ENCODE results near the gene ARHGEF11.

ARHGEF11 gene

DNA sequence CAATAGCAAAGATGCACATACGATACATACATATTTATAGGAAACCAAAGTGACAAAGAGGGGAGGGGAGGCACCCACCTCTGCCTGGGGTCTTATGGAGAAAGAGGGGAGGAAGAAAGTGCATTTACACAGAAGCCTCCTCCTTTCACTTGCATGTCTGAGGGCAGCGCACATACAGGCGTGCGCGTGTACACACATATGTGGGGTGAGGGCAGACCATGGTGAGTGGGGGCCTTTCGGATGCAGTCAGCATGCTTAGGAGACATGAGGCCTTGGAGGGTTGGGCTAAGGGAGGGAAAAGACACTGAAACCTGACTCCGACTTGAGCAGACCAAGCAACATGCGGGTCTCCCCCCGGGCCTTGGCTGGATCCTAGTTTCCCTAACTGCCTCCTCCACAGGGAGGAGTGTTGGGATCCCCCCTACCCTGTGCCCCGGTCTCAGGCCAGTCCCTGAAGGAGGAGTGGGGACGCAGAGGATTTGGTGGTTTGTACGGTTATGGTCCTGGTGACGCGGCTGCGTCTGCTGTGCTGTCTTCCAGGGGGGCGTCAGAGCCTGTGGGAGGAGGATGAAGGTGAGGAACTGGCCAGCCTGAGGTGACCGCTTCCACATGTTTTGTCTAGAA lies 109.9 kb downstream of the ARHGEF11 start:
- TF ChIP-seq ZFX (IDR thresholded peaks at IDR 0.05) (no peak), CTCF (conservative IDR thresholded peaks at IDR 0.05) (no peak)

DNA sequence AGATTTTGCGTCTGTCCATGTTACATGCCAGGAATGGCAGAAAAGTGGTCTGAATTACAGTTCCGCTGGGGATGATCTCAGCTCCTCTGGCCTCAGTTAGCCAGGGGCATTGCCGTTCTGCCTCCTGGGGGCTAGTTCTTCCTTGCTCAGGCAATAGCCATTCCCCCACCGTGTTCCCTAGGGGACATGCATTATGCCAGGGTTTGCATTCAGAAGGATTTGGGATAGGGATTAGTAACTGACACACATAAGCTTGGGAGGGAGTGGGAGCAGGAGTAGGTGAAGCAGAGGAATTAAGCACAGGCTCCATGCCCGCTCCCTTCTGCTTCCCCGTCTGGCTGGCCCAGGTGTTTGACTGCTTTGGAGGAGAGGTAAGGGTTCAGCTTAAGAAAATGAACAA lies 112.4 kb downstream of the ARHGEF11 start:
- no peak overlapping the region for H3K27ac ChIP-seq
- no peak for TF ChIP-seq ZFX (IDR thresholded peaks at IDR 0.05)
- no peak for TF ChIP-seq CTCF (conservative IDR thresholded peaks at IDR 0.05)

More for the DNA sequence above, 109.9 kb downstream of the ARHGEF11 start:
- no peak overlapping the region for H3K27ac ChIP-seq

DNA sequence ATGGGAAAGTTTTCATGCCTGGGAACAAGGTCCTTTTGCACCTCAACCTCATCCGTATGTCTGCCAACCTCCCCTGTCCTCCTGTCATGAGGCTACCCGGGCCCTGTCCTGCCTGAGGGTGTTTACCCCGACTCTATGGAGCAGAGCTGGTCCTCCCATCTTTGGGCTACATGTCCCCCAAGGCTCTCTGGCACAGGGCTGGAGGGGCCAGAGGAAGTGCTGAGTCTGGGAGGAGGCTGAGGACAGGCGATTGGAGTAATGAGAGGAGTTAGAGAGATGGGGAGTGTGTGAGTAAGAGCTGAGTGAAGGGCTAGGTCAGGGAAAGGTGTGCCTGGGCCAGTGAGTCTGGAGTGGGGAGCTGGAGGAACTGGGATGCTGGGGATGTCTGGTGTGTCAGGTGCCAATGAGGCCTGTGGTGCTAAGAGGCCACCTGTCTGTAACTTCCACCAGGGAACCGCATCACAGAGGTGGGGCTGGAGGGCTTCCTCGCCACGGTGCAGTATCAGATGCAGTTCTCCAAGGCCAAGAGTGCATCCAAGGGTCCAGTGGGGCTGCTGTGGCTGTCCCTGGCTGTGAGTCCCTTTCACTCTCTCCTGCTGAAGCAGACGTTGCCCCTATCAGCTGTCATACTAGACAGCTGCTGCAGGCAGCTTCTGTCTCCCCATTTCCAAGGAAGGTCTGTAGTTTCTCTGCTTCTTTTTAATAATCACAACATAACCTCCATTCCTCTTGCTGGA lies 113.4 kb downstream of the ARHGEF11 start:
- TF ChIP-seq CTCF (conservative IDR thresholded peaks at IDR 0.05) (no peak), ZFX (IDR thresholded peaks at IDR 0.05) (no peak)
- H3K27ac ChIP-seq, result no peak overlapping the region

- H3K27ac ChIP-seq, result no peak overlapping the region
- TF ChIP-seq ZFX (IDR thresholded peaks at IDR 0.05) (no peak), CTCF (conservative IDR thresholded peaks at IDR 0.05) (no peak)
Measured at GRCh38 chr1:156931211-156931952, 114.2 kb downstream of the ARHGEF11 start.

DNA sequence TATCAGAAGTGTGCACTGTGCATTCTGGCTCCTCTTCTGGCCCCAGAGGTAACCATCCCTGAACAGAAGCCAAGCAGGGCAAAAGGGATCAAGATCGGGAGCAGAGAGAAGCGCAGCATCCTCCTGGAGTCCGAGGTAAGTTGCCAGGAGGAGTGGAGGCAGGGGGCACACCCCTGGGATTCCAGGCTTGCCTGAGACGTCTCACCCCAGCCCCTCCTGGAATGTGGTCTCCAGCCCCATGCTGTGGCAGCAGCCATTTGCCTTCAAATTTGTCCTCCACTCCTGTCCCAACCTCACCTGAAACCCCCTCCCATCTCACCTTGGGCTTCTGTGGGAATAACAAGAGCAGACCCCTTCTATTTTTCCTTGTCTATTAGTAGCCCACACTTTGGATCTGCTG lies 115.1 kb downstream of the ARHGEF11 start:
- no peak for TF ChIP-seq CTCF (conservative IDR thresholded peaks at IDR 0.05)
- no peak for TF ChIP-seq ZFX (IDR thresholded peaks at IDR 0.05)

DNA sequence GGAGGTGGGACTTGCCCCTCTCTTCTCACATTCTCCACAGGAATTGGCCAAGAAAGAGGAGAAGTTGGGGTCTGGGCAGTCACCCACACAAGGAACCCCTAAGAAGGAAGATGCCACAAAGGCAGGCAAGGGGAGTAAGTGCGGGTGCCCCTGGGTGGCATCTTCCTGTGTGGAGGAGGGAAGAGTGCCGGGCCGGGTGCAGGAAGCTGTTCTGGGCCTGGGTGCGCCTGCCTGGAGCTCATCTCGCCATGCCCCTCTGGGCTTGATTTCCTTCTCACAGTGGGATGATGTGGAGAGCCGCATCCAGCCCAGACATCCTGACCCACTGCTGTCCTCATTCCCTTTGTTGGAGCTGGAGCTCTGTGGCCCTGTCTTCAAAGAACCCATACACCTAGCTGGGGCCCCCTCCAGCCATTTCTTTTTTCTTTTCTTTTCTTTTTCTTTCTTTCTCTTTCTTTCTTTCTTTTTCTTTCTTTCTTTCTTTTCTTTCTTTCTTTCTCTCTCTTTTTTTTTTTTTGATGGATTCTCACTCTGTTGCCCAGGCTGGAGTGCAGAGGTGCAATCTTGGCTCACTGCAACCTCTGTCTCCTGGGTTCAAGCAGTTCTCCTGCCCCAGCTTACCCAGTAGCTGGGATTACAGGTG lies 115.8 kb downstream of the ARHGEF11 start:
- no peak overlapping the region for H3K27ac ChIP-seq
- TF ChIP-seq ZFX (IDR thresholded peaks at IDR 0.05) (no peak), CTCF (conservative IDR thresholded peaks at IDR 0.05) (no peak)

More for the DNA sequence above, 115.1 kb downstream of the ARHGEF11 start:
- no peak overlapping the region for H3K27ac ChIP-seq
